H1 (cell line): ENCODE measurements around the gene INPP5J. TPM values are rescaled to one million over a fixed set of nuclear protein-coding genes. Genes with fewer than 3 reads are reported as not detected.

Source experiments
- CTCF ChIA-PET: fragments of 300-600 bp; sonication (Branson Sonifier 250); formaldehyde crosslinking; loops from one replicate; lab custom pipeline; 2021; ENCODE audit not compliant: partially characterized antibody; lab: Charles Lee
- POLR2A ChIA-PET: fragments of 300-600 bp; sonication (Branson Sonifier 250); formaldehyde crosslinking; loops from one replicate; lab custom pipeline; 2021; ENCODE audit warnings: inconsistent platforms; ENCODE audit not compliant: partially characterized antibody; lab: Charles Lee
- DNase-seq, 2 experiments: peaks; one replicate each; pipeline versions ENCODE4 v3.0.0 to v3.0.0-alpha.2; 2010 to 2022; ENCODE audit warnings: low spot score in 2 of 2, low read depth in 1 of 2, mixed read lengths in 1 of 2
- FAIRE-seq: peaks from 2 replicates; lab custom pipeline; 2011; peaks lifted over from hg19 to GRCh38; lab: Jason Lieb, UNC
- H2AFZ ChIP-seq: 2 replicates; pipeline ENCODE4 v1.8.1; 2012; ENCODE audit warnings: low read length, inconsistent platforms
- H2AK5ac ChIP-seq: 2 replicates; pipeline ENCODE4 v1.6.1; 2013; ENCODE audit warnings: low read depth, low read length
- H2BK120ac ChIP-seq: replicated peaks from 2 replicates; pipeline ENCODE3; 2013; ENCODE audit warnings: low read depth, low read length, inconsistent platforms
- H2BK12ac ChIP-seq: 2 replicates; pipeline ENCODE4 v1.6.1; 2013; ENCODE audit warnings: low read depth, low read length
- H2BK15ac ChIP-seq: 2 replicates; pipeline ENCODE4 v1.6.1; 2013; ENCODE audit warnings: low read length
- H2BK20ac ChIP-seq: 2 replicates; pipeline ENCODE4 v1.6.1; 2013; ENCODE audit warnings: low read length
- H2BK5ac ChIP-seq: 2 replicates; pipeline ENCODE4 v1.6.1; 2013; ENCODE audit warnings: low read depth, low read length
- H3K14ac ChIP-seq: 2 replicates; pipeline ENCODE4 v1.6.1; 2013; ENCODE audit warnings: inconsistent platforms; ENCODE audit not compliant: insufficient read length
- H3K18ac ChIP-seq: 2 replicates; pipeline ENCODE4 v1.6.1; 2013; ENCODE audit warnings: low read length; ENCODE audit errors: extremely low read depth
- H3K23ac ChIP-seq: 2 replicates; pipeline ENCODE4 v1.6.1; 2013; ENCODE audit warnings: inconsistent platforms; ENCODE audit not compliant: insufficient read length
- H3K23me2 ChIP-seq: 2 replicates; pipeline ENCODE4 v1.6.1; 2013; ENCODE audit warnings: low read depth, low read length
- H3K27ac ChIP-seq: 2 replicates; pipeline ENCODE4 v1.6.1; 2011; ENCODE audit warnings: low read depth, low read length, inconsistent platforms
- H3K27me3 ChIP-seq, 4 experiments: replicated peaks in 1 of 4; 1 replicate in 1 of 4; 2 replicates in 3 of 4; pipeline versions ENCODE4 v1.6.1 to v1.8.1; 2011 to 2013; ENCODE audit warnings: low read length in 3 of 4, mild to moderate bottlenecking in 3 of 4, inconsistent platforms in 2 of 4, mixed read lengths in 2 of 4, moderate library complexity in 1 of 4; ENCODE audit not compliant: control insufficient read depth in 3 of 4, insufficient read depth in 3 of 4; ENCODE audit errors: extremely low read depth in 1 of 4
- H3K36me3 ChIP-seq, 4 experiments: 2 replicates each; pipeline versions ENCODE4 v1.6.1 to v1.8.1; 2011 to 2013; ENCODE audit warnings: mild to moderate bottlenecking in 4 of 4, low read length in 3 of 4, moderate library complexity in 2 of 4, control low read depth in 1 of 4, inconsistent platforms in 1 of 4; ENCODE audit not compliant: insufficient read depth in 4 of 4, control insufficient read depth in 2 of 4
- H3K4ac ChIP-seq: replicated peaks from 2 replicates; pipeline ENCODE3; 2013; ENCODE audit warnings: low read length, low read depth, mixed read lengths, inconsistent platforms; ENCODE audit not compliant: insufficient read length
- H3K4me1 ChIP-seq, 4 experiments: replicated peaks in 1 of 4; 1 replicate in 1 of 4; 2 replicates in 3 of 4; pipeline versions ENCODE4 v1.6.1 to v1.8.1; 2011 to 2013; ENCODE audit warnings: low read length in 3 of 4, inconsistent platforms in 2 of 4, mixed read lengths in 1 of 4; ENCODE audit not compliant: insufficient read depth in 4 of 4, control insufficient read depth in 3 of 4
- H3K4me2 ChIP-seq, 2 experiments: 2 replicates each; pipeline versions ENCODE4 v1.6.1 to v1.8.1; 2011 to 2013; ENCODE audit warnings: low read depth in 2 of 2, low read length in 2 of 2, control low read depth in 1 of 2, inconsistent platforms in 1 of 2, mild to moderate bottlenecking in 1 of 2; ENCODE audit not compliant: insufficient read depth in 1 of 2
- H3K4me3 ChIP-seq, 4 experiments: fragments of 200-600, 300-600 bp in 1 of 4; sonication (generic), shearing (Covaris generic), sonication (Bioruptor Twin) in 1 of 4; 2 replicates each; pipeline versions ENCODE4 v1.5.1 to v1.8.1; 2011 to 2016; ENCODE audit warnings: low read length in 4 of 4, low read depth in 3 of 4, control low read depth in 2 of 4, inconsistent platforms in 2 of 4, mild to moderate bottlenecking in 2 of 4, mixed read lengths in 1 of 4, moderate library complexity in 1 of 4; ENCODE audit not compliant: insufficient read depth in 2 of 4; ENCODE audit errors: extremely low read depth in 1 of 4
- H3K56ac ChIP-seq: replicated peaks from 2 replicates; pipeline ENCODE3; 2013; ENCODE audit warnings: low read depth, mild to moderate bottlenecking, mixed read lengths, low read length, inconsistent platforms; ENCODE audit not compliant: insufficient read length
- H3K79me1 ChIP-seq: 2 replicates; pipeline ENCODE4 v1.6.1; 2013; ENCODE audit warnings: low read depth, low read length, control low read depth
- H3K79me2 ChIP-seq, 2 experiments: 2 replicates each; pipeline versions ENCODE4 v1.6.1 to v1.8.1; 2012 to 2013; ENCODE audit warnings: low read length in 2 of 2, mild to moderate bottlenecking in 2 of 2, inconsistent platforms in 1 of 2; ENCODE audit not compliant: insufficient read depth in 2 of 2, control insufficient read depth in 1 of 2
- H3K9ac ChIP-seq, 4 experiments: replicated peaks in 1 of 4; 1 replicate in 1 of 4; 2 replicates in 3 of 4; pipeline versions ENCODE4 v1.6.1 to v1.8.1; 2011 to 2013; ENCODE audit warnings: low read depth in 3 of 4, low read length in 3 of 4, control low read depth in 2 of 4, mild to moderate bottlenecking in 2 of 4, moderate library complexity in 2 of 4, inconsistent platforms in 1 of 4; ENCODE audit errors: extremely low read depth in 1 of 4
- H3K9me3 ChIP-seq, 2 experiments: 2 replicates each; pipeline versions ENCODE4 v1.6.1 to v1.8.1; 2012 to 2013; ENCODE audit warnings: mild to moderate bottlenecking in 2 of 2, moderate library complexity in 2 of 2, control low read depth in 1 of 2, inconsistent platforms in 1 of 2, low read depth in 1 of 2, low read length in 1 of 2, mixed read lengths in 1 of 2; ENCODE audit not compliant: insufficient read depth in 2 of 2
- H4K20me1 ChIP-seq, 2 experiments: replicated peaks in 1 of 2; 2 replicates each; pipeline versions ENCODE3 to v1.8.1; 2011 to 2013; ENCODE audit warnings: inconsistent platforms in 2 of 2, low read length in 2 of 2, mild to moderate bottlenecking in 1 of 2; ENCODE audit not compliant: insufficient read depth in 2 of 2, control insufficient read depth in 1 of 2
- H4K5ac ChIP-seq: 2 replicates; pipeline ENCODE4 v1.6.1; 2013; ENCODE audit warnings: low read length, low read depth, mixed read lengths, inconsistent platforms; ENCODE audit not compliant: insufficient read length
- H4K8ac ChIP-seq: 2 replicates; pipeline ENCODE4 v1.8.0; 2013; ENCODE audit warnings: mild to moderate bottlenecking, moderate library complexity, low read length, inconsistent platforms; ENCODE audit not compliant: insufficient read depth; ENCODE audit errors: extremely low read depth
- H4K91ac ChIP-seq: replicated peaks from 2 replicates; pipeline ENCODE3; 2013; ENCODE audit warnings: low read length, mixed read lengths, inconsistent platforms; ENCODE audit not compliant: insufficient read length
- ASH2L ChIP-seq: fragments of 200-600, 300-600 bp; sonication (generic); IDR thresholded peaks from one replicate; pipeline ENCODE4 v1.7.1; 2017; ENCODE audit warnings: low read length
- CHD1 ChIP-seq: IDR thresholded peaks from 2 replicates; pipeline ENCODE4 v1.6.1; 2012; ENCODE audit warnings: low read depth, low read length, improper control_type of control experiment
- GABPA ChIP-seq: IDR thresholded peaks from 2 replicates; pipeline ENCODE4 v1.6.1; 2011; ENCODE audit warnings: mild to moderate bottlenecking, low read length, moderate library complexity, borderline replicate concordance; ENCODE audit not compliant: insufficient read depth
- KDM1A ChIP-seq: fragments of 200-600, 300-600 bp; sonication (generic); IDR thresholded peaks from 2 replicates; pipeline ENCODE4 v1.7.1; 2016; ENCODE audit warnings: mild to moderate bottlenecking, low read length, borderline replicate concordance
- RAD21 ChIP-seq, 2 experiments: IDR thresholded peaks in 1 of 2; conservative IDR thresholded peaks in 1 of 2; 2 replicates each; pipeline ENCODE4 v1.6.1; 2011; ENCODE audit warnings: low read depth in 2 of 2, low read length in 2 of 2, improper control_type of control experiment in 1 of 2, inconsistent platforms in 1 of 2, mild to moderate bottlenecking in 1 of 2, moderate library complexity in 1 of 2
- RBBP5 ChIP-seq: IDR thresholded peaks from 2 replicates; pipeline ENCODE4 v1.7.1; 2012; ENCODE audit warnings: low read depth, mild to moderate bottlenecking, inconsistent platforms, low read length, moderate library complexity, borderline replicate concordance
- SIRT6 ChIP-seq: IDR thresholded peaks from one replicate; pipeline ENCODE4 v1.7.1; 2012; ENCODE audit warnings: low read length, inconsistent platforms
- SP4 ChIP-seq: IDR thresholded peaks from 2 replicates; pipeline ENCODE4 v1.6.1; 2012; ENCODE audit warnings: low read length, inconsistent platforms
- WGBS, 2 experiments: shearing (Covaris generic) in 1 of 2; methylation state at CpG; one replicate each; pipeline versions ENCODE4 v1.1.6 to v1.1.7; 2013 to 2015; ENCODE audit warnings: low lambda C conversion rate in 2 of 2, mixed read lengths in 2 of 2, inconsistent platforms in 1 of 2, low coverage in 1 of 2, missing lambda C conversion rate in 1 of 2; ENCODE audit not compliant: insufficient replicate concordance in 2 of 2, insufficient coverage in 1 of 2, insufficient read length in 1 of 2; ENCODE audit errors: extremely low coverage in 1 of 2, missing lambda C conversion rate in 1 of 2; 5-methylcytosine and 5-hydroxymethylcytosine counted together
- polyA plus RNA-seq, 7 experiments: library from polyadenylated mRNA; depleted of rRNA in 3 of 7; stranded (reverse) in 5 of 7; unstranded in 2 of 7; fragments of >200 nt in 5 of 7; fragments of 200-250 nt in 2 of 7; gene quantifications; 1 replicate in 5 of 7; 2 replicates in 1 of 7; 4 replicates in 1 of 7; pipeline versions ENCODE4 v1.2.1 to v1.2.3, GENCODE V29; 2011 to 2013; ENCODE audit warnings: missing spikeins in 2 of 7, mixed read lengths in 2 of 7
- total RNA-seq: library from RNA; stranded (reverse); fragmentation: NEBNext Ultra II Directional; extraction: Animal tissue kit (Norgen Biotek cat#: 25700); gene quantifications from 2 replicates; pipeline ENCODE4 v1.2.1, GENCODE V29; 2021
- TF ChIP-seq, protein P1 (sequence below): IDR thresholded peaks from 2 replicates; pipeline ENCODE4 v1.6.1; 2012; ENCODE audit warnings: inconsistent platforms
- TF ChIP-seq, protein P2 (sequence below): IDR thresholded peaks from 2 replicates; pipeline ENCODE4 v1.6.1; 2012; ENCODE audit warnings: low read length, inconsistent platforms

INPP5J gene
- total and polyA plus RNA-seq, 2 of the 8 experiments (the other 6 are each of a cell fraction or from before 2014, with no cell fraction given): 5.4 to 6.0 TPM

DNA sequence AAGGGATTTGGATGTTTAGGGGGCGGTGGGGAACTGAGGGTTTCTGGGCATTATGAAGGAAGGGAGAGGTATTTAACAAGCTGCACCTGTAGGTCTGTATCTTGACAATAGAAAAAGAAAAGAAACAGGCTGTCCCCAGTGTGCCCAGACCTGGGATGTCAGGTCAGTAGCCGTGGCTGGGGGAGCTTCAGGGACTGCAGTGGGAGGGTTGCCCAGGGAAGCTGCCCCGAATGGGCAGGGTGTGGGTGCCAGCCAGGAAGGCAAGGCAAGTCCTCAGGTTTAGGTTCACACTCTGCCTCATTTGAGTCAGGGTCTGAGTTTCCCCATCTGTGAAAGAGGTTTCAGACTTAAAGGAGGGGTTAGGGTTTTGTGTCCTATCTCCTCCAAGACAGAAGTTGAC, 1.5 kb downstream of the INPP5J start:
- Histone ChIP-seq H3K27me3 (no peaks in the 10 kb centered on the region), H2BK20ac (no peak overlapping the region), H3K4me1 (peaks cover 0 to 29% (median 12%) of the 10 kb centered on the region in 4 experiments; a peak in 6 of 7 replicates), H2AFZ (no peak overlapping the region), H3K4me3 (no peak overlapping the region), H4K20me1 (no peaks in the 10 kb centered on the region), H3K9ac (no peak overlapping the region), H2BK120ac (no peak overlapping the region), H4K91ac (no peak overlapping the region), H2BK5ac (no peak overlapping the region), H3K36me3 (no peaks in the 10 kb centered on the region), H4K8ac (no peak overlapping the region; the same call in 1 of the 2 replicates), H3K23me2 (no peaks in the 10 kb centered on the region; the same call in 1 of the 2 replicates), H2AK5ac (no peak overlapping the region), H3K23ac (no peak overlapping the region), H3K79me2 (no peaks in the 10 kb centered on the region), H4K5ac (no peak overlapping the region), H3K4me2 (no peak overlapping the region), H3K79me1 (no peaks in the 10 kb centered on the region), H3K18ac (no peak overlapping the region), H3K14ac (no peak overlapping the region), H2BK12ac (0 out of 2 replicates have a peak overlapping the region, but pooled peaks have one; percentile 3), H2BK15ac (peak overlapping the region; percentile 16; the same call in 1 of the 2 replicates), H3K27ac (no peak overlapping the region), H3K9me3 (no peaks in the 10 kb centered on the region), H3K4ac (no peak overlapping the region), H3K56ac (no peak overlapping the region)
- ChIA-PET POLR2A (interaction anchor here (1.1 to 1.4 kb wide), 3 partner anchors 12 to 23 kb away, joined by 3 to 8 read pairs (median 4); partner anchors contain the start of gene PLA2G3), CTCF (interaction anchor here (0.6 to 1.6 kb wide), 8 partner anchors 14 to 147 kb away, joined by 3 to 8 read pairs (median 4); partner anchors contain the start of gene PLA2G3)
- DNase-seq (no peak), FAIRE-seq (no peak)
- no peak for TF ChIP-seq RBBP5
- no peak for TF ChIP-seq GABPA
- TF ChIP-seq CHD1: no peak
- no peak for TF ChIP-seq KDM1A
- TF ChIP-seq, protein P1, sequence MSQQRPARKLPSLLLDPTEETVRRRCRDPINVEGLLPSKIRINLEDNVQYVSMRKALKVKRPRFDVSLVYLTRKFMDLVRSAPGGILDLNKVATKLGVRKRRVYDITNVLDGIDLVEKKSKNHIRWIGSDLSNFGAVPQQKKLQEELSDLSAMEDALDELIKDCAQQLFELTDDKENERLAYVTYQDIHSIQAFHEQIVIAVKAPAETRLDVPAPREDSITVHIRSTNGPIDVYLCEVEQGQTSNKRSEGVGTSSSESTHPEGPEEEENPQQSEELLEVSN: no peak
- no peak for TF ChIP-seq RAD21 (IDR thresholded peaks at IDR 0.05 in 1 of 2, conservative IDR thresholded peaks at IDR 0.05 in 1 of 2; ENCODE audit: low read depth in 2 of 2, low read length in 2 of 2)
- TF ChIP-seq, protein P2, sequence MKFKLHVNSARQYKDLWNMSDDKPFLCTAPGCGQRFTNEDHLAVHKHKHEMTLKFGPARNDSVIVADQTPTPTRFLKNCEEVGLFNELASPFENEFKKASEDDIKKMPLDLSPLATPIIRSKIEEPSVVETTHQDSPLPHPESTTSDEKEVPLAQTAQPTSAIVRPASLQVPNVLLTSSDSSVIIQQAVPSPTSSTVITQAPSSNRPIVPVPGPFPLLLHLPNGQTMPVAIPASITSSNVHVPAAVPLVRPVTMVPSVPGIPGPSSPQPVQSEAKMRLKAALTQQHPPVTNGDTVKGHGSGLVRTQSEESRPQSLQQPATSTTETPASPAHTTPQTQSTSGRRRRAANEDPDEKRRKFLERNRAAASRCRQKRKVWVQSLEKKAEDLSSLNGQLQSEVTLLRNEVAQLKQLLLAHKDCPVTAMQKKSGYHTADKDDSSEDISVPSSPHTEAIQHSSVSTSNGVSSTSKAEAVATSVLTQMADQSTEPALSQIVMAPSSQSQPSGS: no peak
- no peak for TF ChIP-seq SIRT6
- TF ChIP-seq SP4: no peak
- TF ChIP-seq ASH2L: no peak
- 90% methylated on average over 3 of the region's 3 CpGs; no CpG with 5 or more reads in 1 of the 2 experiments for WGBS, 2 experiments
